ENCODE measurements around the gene TUBGCP6.

Gene TUBGCP6

GRCh38 chr22:50255099-50255498 is 10.3 kb upstream of the TUBGCP6 start:
- CTCF ChIA-PET, result interaction anchor here (0.6 to 1.4 kb wide), 4 partner anchors 11 to 87 kb away, joined by 3 to 16 read pairs (median 4); partner anchors contain the start of gene DENND6B
- TF ChIP-seq, protein P1, sequence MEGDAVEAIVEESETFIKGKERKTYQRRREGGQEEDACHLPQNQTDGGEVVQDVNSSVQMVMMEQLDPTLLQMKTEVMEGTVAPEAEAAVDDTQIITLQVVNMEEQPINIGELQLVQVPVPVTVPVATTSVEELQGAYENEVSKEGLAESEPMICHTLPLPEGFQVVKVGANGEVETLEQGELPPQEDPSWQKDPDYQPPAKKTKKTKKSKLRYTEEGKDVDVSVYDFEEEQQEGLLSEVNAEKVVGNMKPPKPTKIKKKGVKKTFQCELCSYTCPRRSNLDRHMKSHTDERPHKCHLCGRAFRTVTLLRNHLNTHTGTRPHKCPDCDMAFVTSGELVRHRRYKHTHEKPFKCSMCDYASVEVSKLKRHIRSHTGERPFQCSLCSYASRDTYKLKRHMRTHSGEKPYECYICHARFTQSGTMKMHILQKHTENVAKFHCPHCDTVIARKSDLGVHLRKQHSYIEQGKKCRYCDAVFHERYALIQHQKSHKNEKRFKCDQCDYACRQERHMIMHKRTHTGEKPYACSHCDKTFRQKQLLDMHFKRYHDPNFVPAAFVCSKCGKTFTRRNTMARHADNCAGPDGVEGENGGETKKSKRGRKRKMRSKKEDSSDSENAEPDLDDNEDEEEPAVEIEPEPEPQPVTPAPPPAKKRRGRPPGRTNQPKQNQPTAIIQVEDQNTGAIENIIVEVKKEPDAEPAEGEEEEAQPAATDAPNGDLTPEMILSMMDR (IDR thresholded peaks at IDR 0.05; ENCODE audit: insufficient read depth, low read length, missing control alignments), result no peak
- no peak overlapping the region for H3K4me3 ChIP-seq (ENCODE audit: low read depth, low read length)
- POLR2A ChIA-PET, result interaction anchor here (1.4 kb wide), 1 partner anchor 50 kb away, joined by 3 read pairs; no protein-coding TSS in a partner anchor
- no peak for DNase-seq (ENCODE audit: low read depth, low spot score)

- DNase-seq (ENCODE audit: low read depth, low spot score), result no peak
- TF ChIP-seq, protein P1 (IDR thresholded peaks at IDR 0.05; ENCODE audit: insufficient read depth, low read length, missing control alignments), result no peak
- ChIA-PET CTCF (interaction anchor here (3.9 to 7.5 kb wide), 4 partner anchors 13 to 114 kb away, joined by 36 to 92 read pairs (median 60); partner anchors contain the start of gene DENND6B), POLR2A (no interaction called here)
- no peak overlapping the region for H3K4me3 ChIP-seq (ENCODE audit: low read depth, low read length)
Observed at GRCh38 chr22:50253941-50254340, 9.1 kb upstream of the TUBGCP6 start.

DNA sequence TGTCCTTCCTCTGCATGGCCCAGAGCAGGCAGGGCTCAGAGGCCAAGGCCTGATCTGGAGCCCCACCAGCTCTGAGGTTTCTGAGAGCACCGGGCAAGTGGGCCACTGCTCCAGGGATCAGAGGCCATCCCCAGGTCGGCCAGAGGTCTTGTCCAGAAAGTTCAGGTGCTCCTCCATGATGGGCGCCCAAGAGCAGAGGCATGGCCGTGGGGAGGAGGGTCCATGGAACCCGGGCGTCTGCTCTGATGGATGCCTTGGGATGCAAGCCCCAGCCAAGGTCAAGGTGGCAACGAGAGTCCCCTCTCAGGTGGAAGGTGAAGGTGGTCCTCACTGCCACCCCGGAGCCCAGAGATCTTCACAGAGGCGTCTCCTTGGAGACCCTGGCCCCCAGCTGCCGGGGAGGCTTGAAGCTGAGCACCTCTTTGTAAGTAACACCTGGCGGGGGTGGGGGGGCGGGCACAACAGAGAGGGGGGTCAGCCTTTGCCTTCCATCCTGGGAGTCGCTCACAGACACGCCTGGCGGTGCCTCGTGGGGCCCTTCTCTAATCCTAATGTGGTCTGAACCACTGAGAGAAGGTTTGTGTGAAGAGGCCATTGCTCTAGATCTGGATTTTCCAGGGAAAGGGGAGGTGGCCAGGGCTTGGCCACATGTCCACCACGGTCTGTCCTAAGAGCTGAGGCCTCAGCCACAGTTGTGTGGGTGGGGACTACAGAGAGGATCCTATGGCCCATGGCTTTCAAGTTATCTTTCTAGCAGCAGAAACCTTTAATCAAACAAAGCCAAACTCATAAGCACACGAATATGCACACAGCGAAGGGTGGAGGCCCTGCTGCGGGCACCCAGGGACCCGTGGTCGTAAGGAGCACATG is 8.5 kb upstream of the TUBGCP6 start:
- DNase-seq (ENCODE audit: low read depth, low spot score), result no peak
- no peak overlapping the region for H3K4me3 ChIP-seq (ENCODE audit: low read depth, low read length)
- CTCF ChIA-PET, result interaction anchor here (0.7 to 7.5 kb wide), 23 partner anchors 7 to 272 kb away, joined by 3 to 92 read pairs (median 5); partner anchors contain the start of genes DENND6B, MAPK12, PLXNB2 and SCO2
- TF ChIP-seq, protein P1 (IDR thresholded peaks at IDR 0.05; ENCODE audit: insufficient read depth, low read length, missing control alignments), result no peak
- POLR2A ChIA-PET, result interaction anchor here (0.6 to 0.9 kb wide), 3 partner anchors 8 to 89 kb away, joined by 3 to 5 read pairs (median 4); partner anchors contain the start of gene MAPK12

DNA sequence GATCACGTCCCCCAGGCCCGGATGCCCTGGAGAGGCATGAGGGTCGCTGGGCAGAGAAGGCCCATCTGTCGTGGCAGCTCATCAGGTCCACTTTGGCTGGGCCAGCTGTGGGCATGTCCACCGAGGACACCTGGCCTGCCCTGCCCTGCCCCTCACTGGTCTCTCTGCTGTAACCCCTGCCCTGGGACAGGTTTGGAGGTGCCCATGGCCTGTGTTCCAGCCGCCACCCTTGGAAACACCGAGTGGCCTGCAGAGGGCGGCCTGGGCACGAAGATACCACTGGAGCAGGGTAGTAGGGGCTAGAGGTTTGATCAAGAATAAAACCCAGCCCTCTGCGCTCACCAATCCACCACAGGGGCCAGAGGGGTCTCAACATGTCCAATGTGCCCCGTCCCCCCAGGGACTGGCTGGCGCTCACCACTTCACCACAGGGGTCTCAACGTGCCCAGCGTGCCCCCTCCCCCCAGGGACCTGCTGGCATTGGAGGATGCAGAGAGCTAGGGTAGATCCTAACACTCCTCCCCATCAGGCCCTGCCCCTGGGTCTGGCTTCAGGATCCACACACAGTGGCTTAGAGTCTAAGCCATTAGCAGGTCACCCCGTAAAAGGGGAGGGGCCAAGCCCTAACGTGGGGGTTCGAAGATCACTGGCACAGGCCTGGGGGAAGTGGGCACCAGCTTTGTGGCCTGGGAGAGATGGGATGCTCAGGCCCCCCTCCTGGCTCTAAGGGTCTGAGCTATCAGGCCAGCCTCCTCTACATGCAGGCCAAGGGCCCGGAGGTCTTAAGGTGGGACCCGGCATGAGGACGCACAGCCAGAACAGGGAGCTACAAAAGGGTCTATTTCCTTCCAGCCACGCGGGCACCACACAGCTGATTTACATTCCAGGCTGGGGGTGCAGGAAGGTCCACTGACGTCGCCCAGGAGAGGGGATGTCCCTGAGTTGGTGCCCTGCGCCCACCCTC is 7.5 kb upstream of the TUBGCP6 start:
- POLR2A ChIA-PET, result interaction anchor here (0.6 to 2.1 kb wide), 6 partner anchors 9 to 213 kb away, joined by 3 to 16 read pairs (median 4); partner anchors contain the start of gene MAPK12

GRCh38 chr22:50251477-50252081 is 6.8 kb upstream of the TUBGCP6 start:
- H3K4me3 ChIP-seq (ENCODE audit: low read depth, low read length), result peak overlapping the region; percentile 85
- DNase-seq (ENCODE audit: low read depth, low spot score), result no peak
- TF ChIP-seq, protein P1 (IDR thresholded peaks at IDR 0.05; ENCODE audit: insufficient read depth, low read length, missing control alignments), result no peak
- POLR2A ChIA-PET, result interaction anchor here (0.7 to 2.1 kb wide), 7 partner anchors 8 to 213 kb away, joined by 3 to 16 read pairs (median 4); partner anchors contain the start of gene MAPK12
- CTCF ChIA-PET, result interaction anchor here (1.0 to 7.5 kb wide), 24 partner anchors 9 to 370 kb away, joined by 3 to 92 read pairs (median 7); partner anchors contain the start of genes DENND6B, MAPK11, PLXNB2 and SCO2

More for the DNA sequence above, 7.5 kb upstream of the TUBGCP6 start:
- TF ChIP-seq, protein P1 (IDR thresholded peaks at IDR 0.05; ENCODE audit: insufficient read depth, low read length, missing control alignments), result peak; percentile 84
- no peak overlapping the region for H3K4me3 ChIP-seq (ENCODE audit: low read depth, low read length)
- CTCF ChIA-PET, result interaction anchor here (0.7 to 7.5 kb wide), 33 partner anchors 8 to 369 kb away, joined by 3 to 92 read pairs (median 5); partner anchors contain the start of genes DENND6B, MAPK11, MAPK12 and PLXNB2
- DNase-seq (ENCODE audit: low read depth, low spot score), result no peak
